SK-N-SH (cell line): ENCODE results near the gene HIPK2.

ENCODE experiments used
- CHD2 ChIP-seq: fragments of 150-350 bp; IDR thresholded peaks from 2 replicates; pipeline ENCODE4 v1.6.1; 2018; ENCODE audit warnings: low read length; ENCODE audit not compliant: partially characterized antibody
- CTCF ChIP-seq: fragments of 200-600 bp; sonication (generic); IDR thresholded peaks from 2 replicates; pipeline ENCODE4 v1.6.1; 2017; ENCODE audit warnings: antibody characterized with exemption, mild to moderate bottlenecking, moderate library complexity
- EP300 ChIP-seq, 2 experiments: IDR thresholded peaks; 2 replicates each; pipeline versions ENCODE4 v1.4.0 to v1.6.1; 2012; ENCODE audit warnings: borderline replicate concordance in 1 of 2, low read depth in 1 of 2, low read length in 1 of 2
- EZH2phosphoT487 ChIP-seq: fragments of 200-600 bp; sonication (generic); IDR thresholded peaks from 2 replicates; pipeline ENCODE4 v1.6.1; 2017; ENCODE audit warnings: low read depth, mixed run types, mild to moderate bottlenecking, antibody characterized with exemption, moderate library complexity, borderline replicate concordance
- GATA2 ChIP-seq: sonication (generic); formaldehyde crosslinking; IDR thresholded peaks from 2 replicates; pipeline ENCODE4 v1.5.0; 2020; ENCODE audit warnings: mild to moderate bottlenecking, missing genetic modification reagents
- JUND ChIP-seq: IDR thresholded peaks from 2 replicates; pipeline ENCODE4 v1.4.0; 2012
- MAX ChIP-seq: IDR thresholded peaks from 2 replicates; pipeline ENCODE4 v1.4.0; 2012; ENCODE audit warnings: low read depth
- MEF2A ChIP-seq: IDR thresholded peaks from 2 replicates; pipeline ENCODE4 v1.4.0; 2012; ENCODE audit warnings: low read depth, borderline replicate concordance
- NRF1 ChIP-seq: IDR thresholded peaks from 2 replicates; pipeline ENCODE4 v1.6.1; 2012; ENCODE audit warnings: low read depth, mild to moderate bottlenecking, low read length
- POLR2AphosphoS5 ChIP-seq: IDR thresholded peaks from 2 replicates; pipeline ENCODE4 v1.6.1; 2012; ENCODE audit warnings: low read depth, low read length
- RAD21 ChIP-seq: IDR thresholded peaks from 2 replicates; pipeline ENCODE4 v1.6.1; 2012; ENCODE audit warnings: mild to moderate bottlenecking, low read length
- RXRA ChIP-seq: IDR thresholded peaks from 2 replicates; pipeline ENCODE4 v1.4.0; 2012; ENCODE audit warnings: low read depth, mild to moderate bottlenecking, borderline replicate concordance
- USF2 ChIP-seq: fragments of 150-350 bp; IDR thresholded peaks from 2 replicates; pipeline ENCODE4 v1.6.1; 2017; ENCODE audit warnings: antibody characterized with exemption, low read length, low read depth, borderline replicate concordance
- ZBTB33 ChIP-seq: IDR thresholded peaks from 2 replicates; pipeline ENCODE4 v1.4.0; 2012; ENCODE audit warnings: low read depth, borderline replicate concordance

- no peak for TF ChIP-seq EZH2phosphoT487
- TF ChIP-seq CTCF: no peak
- TF ChIP-seq NRF1: no peak
- no peak for TF ChIP-seq MEF2A
- TF ChIP-seq EP300 (IDR thresholded peaks at IDR 0.05; ENCODE audit: borderline replicate concordance in 1 of 2, low read depth in 1 of 2, low read length in 1 of 2): no peak
- no peak for TF ChIP-seq ZBTB33
- no peak for TF ChIP-seq JUND
- no peak for TF ChIP-seq RAD21
- TF ChIP-seq POLR2AphosphoS5: no peak
- TF ChIP-seq GATA2: no peak
- no peak for TF ChIP-seq RXRA
- no peak for TF ChIP-seq MAX
- no peak for TF ChIP-seq CHD2
- TF ChIP-seq USF2: no peak
Measured at GRCh38 chr7:139543801-139544603, 233.8 kb downstream of the HIPK2 start.
